Activated CD4-positive, alpha-beta memory T cell treated with anti-CD3 and anti-CD28 coated beads, Interleukin-2, amount 10 ng/mL, durations not matched to agents 7 days and 5 days (primary cell): ENCODE results near the gene AMBRA1. TPM values are rescaled to one million over a fixed set of nuclear protein-coding genes. Genes with fewer than 3 reads are reported as not detected.

Experiments used
- CTCF ChIA-PET: fragments of 350-600 bp; sonication (Branson Sonifier 250); formaldehyde crosslinking; loops from one replicate; lab custom pipeline; 2021; ENCODE audit warnings: antibody characterized with exemption, inconsistent platforms; lab: Charles Lee
- POLR2A ChIA-PET: fragments of 350-600 bp; sonication (Branson Sonifier 250); formaldehyde crosslinking; loops from one replicate; lab custom pipeline; 2021; ENCODE audit warnings: antibody characterized with exemption; lab: Charles Lee
- DNase-seq: peaks from one replicate; pipeline ENCODE4 v3.0.0-alpha.2; 2020
- H3K27ac Mint-ChIP-seq: one replicate; pipeline ENCODE4 v1.8.0; 2021; ENCODE audit warnings: mild to moderate bottlenecking, mixed read lengths
- H3K27me3 Mint-ChIP-seq: one replicate; pipeline ENCODE4 v1.8.0; 2021; ENCODE audit warnings: mixed read lengths
- H3K36me3 Mint-ChIP-seq: one replicate; pipeline ENCODE4 v1.8.0; 2021; ENCODE audit warnings: low read depth, mixed read lengths
- H3K4me1 Mint-ChIP-seq: one replicate; pipeline ENCODE4 v1.8.0; 2021; ENCODE audit warnings: mixed read lengths
- H3K4me3 Mint-ChIP-seq: one replicate; pipeline ENCODE4 v1.8.0; 2021; ENCODE audit warnings: mild to moderate bottlenecking, mixed read lengths
- H3K9me3 Mint-ChIP-seq: one replicate; pipeline ENCODE4 v1.8.0; 2021; ENCODE audit warnings: mixed read lengths
- total RNA-seq, 2 experiments: library from RNA; stranded (reverse); gene quantifications; one replicate each; pipeline ENCODE4 v1.2.3, GENCODE V29; 2021

AMBRA1 gene
- total RNA-seq, 2 experiments from 2014 or later = 34.6 to 35.5 TPM

- Mint-ChIP-seq H3K9me3 (no peaks in the 10 kb centered on the region), H3K4me3 (no peak overlapping the region), H3K36me3 (peaks cover 15% of the 10 kb centered on the region), H3K27ac (no peak overlapping the region), H3K27me3 (no peaks in the 10 kb centered on the region), H3K4me1 (no peaks in the 10 kb centered on the region)
- ChIA-PET CTCF (interaction anchor here (0.8 kb wide), 1 partner anchor 16 kb away, joined by 3 read pairs; no protein-coding TSS in a partner anchor), POLR2A (no interaction called here)
- DNase-seq = no peak
Measured at GRCh38 chr11:46404476-46405017, 189.3 kb downstream of the AMBRA1 start.

GRCh38 chr11:46402957-46403902 is 190.6 kb downstream of the AMBRA1 start:
- H3K9me3 Mint-ChIP-seq = no peaks in the 10 kb centered on the region
- CTCF ChIA-PET = no interaction called here

GRCh38 chr11:46397526-46397925 is 196.3 kb downstream of the AMBRA1 start:
- H3K9me3 Mint-ChIP-seq = no peaks in the 10 kb centered on the region
- no peak overlapping the region for H3K27ac Mint-ChIP-seq
- DNase-seq = no peak
- no peak overlapping the region for H3K4me3 Mint-ChIP-seq
- peaks cover 12% of the 10 kb centered on the region for H3K27me3 Mint-ChIP-seq
- POLR2A ChIA-PET = no interaction called here
- CTCF ChIA-PET = no interaction called here
- peaks cover 10% of the 10 kb centered on the region for H3K4me1 Mint-ChIP-seq
- no peaks in the 10 kb centered on the region for H3K36me3 Mint-ChIP-seq

More at GRCh38 chr11:46402957-46403902, 190.6 kb downstream of the AMBRA1 start:
- Mint-ChIP-seq H3K27me3 (no peaks in the 10 kb centered on the region), H3K4me1 (no peaks in the 10 kb centered on the region), H3K36me3 (peaks cover 13% of the 10 kb centered on the region), H3K27ac (no peak overlapping the region), H3K4me3 (no peak overlapping the region)
- POLR2A ChIA-PET = no interaction called here
- DNase-seq = no peak

- H3K9me3 Mint-ChIP-seq = no peaks in the 10 kb centered on the region
- ChIA-PET POLR2A (no interaction called here), CTCF (no interaction called here)
- DNase-seq = no peak
- no peaks in the 10 kb centered on the region for H3K36me3 Mint-ChIP-seq
- H3K4me3 Mint-ChIP-seq = no peak overlapping the region
- H3K27ac Mint-ChIP-seq = no peak overlapping the region
- H3K27me3 Mint-ChIP-seq = peaks cover 34% of the 10 kb centered on the region
- peaks cover 26% of the 10 kb centered on the region for H3K4me1 Mint-ChIP-seq
Measured at GRCh38 chr11:46393759-46394158, 200.1 kb downstream of the AMBRA1 start.

GRCh38 chr11:46393231-46393616 is 200.6 kb downstream of the AMBRA1 start:
- Mint-ChIP-seq H3K4me3 (peak overlapping the region; percentile 51), H3K9me3 (no peaks in the 10 kb centered on the region), H3K4me1 (peaks cover 30% of the 10 kb centered on the region), H3K36me3 (no peaks in the 10 kb centered on the region), H3K27me3 (peaks cover 39% of the 10 kb centered on the region), H3K27ac (no peak overlapping the region)
- POLR2A ChIA-PET = interaction anchor here (0.9 kb wide), 1 partner anchor 58 kb away, joined by 3 read pairs; no protein-coding TSS in a partner anchor
- CTCF ChIA-PET = interaction anchor here (1.0 kb wide), 1 partner anchor 10 kb away, joined by 3 read pairs; no protein-coding TSS in a partner anchor
- DNase-seq = no peak

- Mint-ChIP-seq H3K9me3 (no peaks in the 10 kb centered on the region), H3K36me3 (no peaks in the 10 kb centered on the region), H3K27me3 (peaks cover 43% of the 10 kb centered on the region), H3K4me1 (peaks cover 34% of the 10 kb centered on the region), H3K4me3 (peak overlapping the region; percentile 51), H3K27ac (no peak overlapping the region)
- POLR2A ChIA-PET = interaction anchor here (0.9 kb wide), 1 partner anchor 59 kb away, joined by 3 read pairs; no protein-coding TSS in a partner anchor
- CTCF ChIA-PET = interaction anchor here (0.6 to 1.5 kb wide), 7 partner anchors 9 to 138 kb away, joined by 3 to 4 read pairs (median 3); no protein-coding TSS in a partner anchor
- DNase-seq = peak; percentile 83
Measured at GRCh38 chr11:46392421-46393230, 201.2 kb downstream of the AMBRA1 start.

GRCh38 chr11:46391578-46392420 is 202.0 kb downstream of the AMBRA1 start, which contains the start of gene CHRM4:
Gene CHRM4 (minus strand): TSS chr11:46391776. CDS start chr11:46386557, 5,219 bp downstream.
- peak within 1 kb of the TSS; percentile 51 for H3K4me3 Mint-ChIP-seq
- ChIA-PET POLR2A (interaction anchor here (1.8 kb wide), 1 partner anchor 43 kb away, joined by 5 read pairs; no protein-coding TSS in a partner anchor), CTCF (interaction anchor here (0.6 to 1.5 kb wide), 7 partner anchors 8 to 139 kb away, joined by 3 to 4 read pairs (median 3); no protein-coding TSS in a partner anchor)
- no peaks in the 10 kb centered on the region for H3K9me3 Mint-ChIP-seq
- no peak within 1 kb of the TSS for H3K27ac Mint-ChIP-seq
- H3K36me3 Mint-ChIP-seq = no peaks in the 10 kb centered on the region
- peaks cover 50% of the 10 kb centered on the region for H3K27me3 Mint-ChIP-seq
- H3K4me1 Mint-ChIP-seq = peaks cover 38% of the 10 kb centered on the region
- peak; percentile 27 for DNase-seq

GRCh38 chr11:46391186-46391577 is 202.6 kb downstream of the AMBRA1 start:
- CTCF ChIA-PET = interaction anchor here (1.5 kb wide), 1 partner anchor 131 kb away, joined by 3 read pairs; no protein-coding TSS in a partner anchor
- H3K27me3 Mint-ChIP-seq = peaks cover 56% of the 10 kb centered on the region
- no peaks in the 10 kb centered on the region for H3K36me3 Mint-ChIP-seq
- POLR2A ChIA-PET = interaction anchor here (1.8 kb wide), 1 partner anchor 42 kb away, joined by 5 read pairs; no protein-coding TSS in a partner anchor
- no peaks in the 10 kb centered on the region for H3K9me3 Mint-ChIP-seq
- no peak overlapping the region for H3K27ac Mint-ChIP-seq
- DNase-seq = no peak
- peaks cover 38% of the 10 kb centered on the region for H3K4me1 Mint-ChIP-seq
- H3K4me3 Mint-ChIP-seq = no peak overlapping the region

- ChIA-PET CTCF (interaction anchor here (0.7 to 2.1 kb wide), 6 partner anchors 9 to 227 kb away, joined by 3 to 13 read pairs (median 6); partner anchors contain the start of genes ATG13 and HARBI1), POLR2A (interaction anchor here (1.8 kb wide), 1 partner anchor 42 kb away, joined by 5 read pairs; no protein-coding TSS in a partner anchor)
- H3K36me3 Mint-ChIP-seq = no peaks in the 10 kb centered on the region
- H3K9me3 Mint-ChIP-seq = no peaks in the 10 kb centered on the region
- peak; percentile 18 for DNase-seq
- peaks cover 62% of the 10 kb centered on the region for H3K27me3 Mint-ChIP-seq
- peaks cover 38% of the 10 kb centered on the region for H3K4me1 Mint-ChIP-seq
- no peak overlapping the region for H3K27ac Mint-ChIP-seq
- H3K4me3 Mint-ChIP-seq = no peak overlapping the region
Measured at GRCh38 chr11:46390331-46391171, 203.3 kb downstream of the AMBRA1 start.

GRCh38 chr11:46389450-46390330 is 204.1 kb downstream of the AMBRA1 start:
- ChIA-PET POLR2A (interaction anchor here (1.4 kb wide), 1 partner anchor 37 kb away, joined by 3 read pairs; no protein-coding TSS in a partner anchor), CTCF (interaction anchor here (0.6 to 2.1 kb wide), 11 partner anchors 10 to 281 kb away, joined by 3 to 13 read pairs (median 3); partner anchors contain the start of genes ATG13 and HARBI1)
- DNase-seq = peak; percentile 62
- Mint-ChIP-seq H3K36me3 (no peaks in the 10 kb centered on the region), H3K4me3 (peak overlapping the region; percentile 30), H3K9me3 (no peaks in the 10 kb centered on the region), H3K27ac (no peak overlapping the region), H3K27me3 (peaks cover 65% of the 10 kb centered on the region), H3K4me1 (peaks cover 38% of the 10 kb centered on the region)
